ENCODE measurements around the gene DPYSL4. TPM values are rescaled to one million over a fixed set of nuclear protein-coding genes. Genes with fewer than 3 reads are reported as not detected.

Gene DPYSL4
- total and polyA plus RNA-seq, 12 donors = 0.42 to 7.6 (median 3.2) TPM

DNA sequence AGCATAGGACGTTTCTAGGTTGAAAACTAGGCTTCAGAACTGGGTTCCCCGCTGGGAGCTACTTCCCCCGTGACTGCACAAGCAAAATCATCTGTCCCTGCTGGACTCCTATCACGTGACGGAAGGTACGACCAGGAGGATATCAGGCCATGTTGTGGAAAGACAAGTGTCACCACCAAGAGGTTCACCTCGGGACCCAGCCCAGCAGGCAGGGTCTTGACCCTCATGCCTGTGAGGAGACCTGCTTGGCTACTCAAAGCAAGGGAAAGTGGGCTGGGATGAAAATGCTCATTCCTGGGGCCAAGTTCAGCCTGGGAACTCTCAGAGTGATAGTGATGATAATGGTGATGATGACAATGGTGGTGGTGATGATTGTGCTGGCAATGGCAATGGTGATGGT, 32.3 kb upstream of the DPYSL4 start:
- no peaks in the 10 kb centered on the region for H3K27me3 ChIP-seq
- WGBS, 4 donors = 78 to 90% (median 82%) methylated on average over 5 to 7 of the region's 7 CpGs
- no peaks in the 10 kb centered on the region for H3K9me3 ChIP-seq (replicated peaks in 1 of 3)
- no peaks in the 10 kb centered on the region for H3K36me3 ChIP-seq (replicated peaks in 1 of 2)
- no peak overlapping the region for H3K27ac ChIP-seq
- intact Hi-C loops (cut with DNase I) = no loop called here
- DNase-seq = no peak
- TF ChIP-seq, protein P1, sequence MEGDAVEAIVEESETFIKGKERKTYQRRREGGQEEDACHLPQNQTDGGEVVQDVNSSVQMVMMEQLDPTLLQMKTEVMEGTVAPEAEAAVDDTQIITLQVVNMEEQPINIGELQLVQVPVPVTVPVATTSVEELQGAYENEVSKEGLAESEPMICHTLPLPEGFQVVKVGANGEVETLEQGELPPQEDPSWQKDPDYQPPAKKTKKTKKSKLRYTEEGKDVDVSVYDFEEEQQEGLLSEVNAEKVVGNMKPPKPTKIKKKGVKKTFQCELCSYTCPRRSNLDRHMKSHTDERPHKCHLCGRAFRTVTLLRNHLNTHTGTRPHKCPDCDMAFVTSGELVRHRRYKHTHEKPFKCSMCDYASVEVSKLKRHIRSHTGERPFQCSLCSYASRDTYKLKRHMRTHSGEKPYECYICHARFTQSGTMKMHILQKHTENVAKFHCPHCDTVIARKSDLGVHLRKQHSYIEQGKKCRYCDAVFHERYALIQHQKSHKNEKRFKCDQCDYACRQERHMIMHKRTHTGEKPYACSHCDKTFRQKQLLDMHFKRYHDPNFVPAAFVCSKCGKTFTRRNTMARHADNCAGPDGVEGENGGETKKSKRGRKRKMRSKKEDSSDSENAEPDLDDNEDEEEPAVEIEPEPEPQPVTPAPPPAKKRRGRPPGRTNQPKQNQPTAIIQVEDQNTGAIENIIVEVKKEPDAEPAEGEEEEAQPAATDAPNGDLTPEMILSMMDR (IDR thresholded peaks at IDR 0.05) = no peak
- no peak for TF ChIP-seq POLR2A (IDR thresholded peaks at IDR 0.05)
- no peak overlapping the region for H3K4me3 ChIP-seq
- H3K4me1 ChIP-seq (replicated peaks in 1 of 2) = no peaks in the 10 kb centered on the region

DNA sequence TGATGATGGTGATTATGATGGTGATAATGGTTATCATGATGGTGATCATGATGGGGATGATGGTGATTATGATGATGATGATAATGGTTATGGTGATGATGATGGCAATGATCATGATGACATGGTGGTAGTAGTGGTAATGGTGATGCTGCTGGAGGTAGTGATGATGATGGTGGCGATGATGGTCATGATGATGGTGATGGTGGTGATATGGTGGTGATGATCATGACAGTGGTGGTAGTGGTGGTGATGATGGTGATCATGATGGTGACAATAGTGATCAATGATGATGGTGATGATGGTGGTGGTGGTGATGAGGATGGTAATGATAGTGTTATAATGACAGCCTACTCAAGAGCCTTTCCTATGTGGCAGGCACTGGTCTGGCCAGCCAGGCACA, 31.8 kb upstream of the DPYSL4 start:
- intact Hi-C loops (cut with DNase I) = no loop called here
- Histone ChIP-seq H3K36me3 (replicated peaks in 1 of 2) (no peaks in the 10 kb centered on the region), H3K4me3 (no peak overlapping the region), H3K4me1 (replicated peaks in 1 of 2) (no peaks in the 10 kb centered on the region), H3K27ac (no peak overlapping the region), H3K9me3 (replicated peaks in 1 of 3) (no peaks in the 10 kb centered on the region), H3K27me3 (no peaks in the 10 kb centered on the region)
- DNase-seq = no peak
- 92 to 100% (median 98%) methylated on average over 1 of the region's 1 CpG for WGBS, 4 donors
- no peak for TF ChIP-seq POLR2A (IDR thresholded peaks at IDR 0.05)
- TF ChIP-seq, protein P1 (IDR thresholded peaks at IDR 0.05) = no peak

DNA sequence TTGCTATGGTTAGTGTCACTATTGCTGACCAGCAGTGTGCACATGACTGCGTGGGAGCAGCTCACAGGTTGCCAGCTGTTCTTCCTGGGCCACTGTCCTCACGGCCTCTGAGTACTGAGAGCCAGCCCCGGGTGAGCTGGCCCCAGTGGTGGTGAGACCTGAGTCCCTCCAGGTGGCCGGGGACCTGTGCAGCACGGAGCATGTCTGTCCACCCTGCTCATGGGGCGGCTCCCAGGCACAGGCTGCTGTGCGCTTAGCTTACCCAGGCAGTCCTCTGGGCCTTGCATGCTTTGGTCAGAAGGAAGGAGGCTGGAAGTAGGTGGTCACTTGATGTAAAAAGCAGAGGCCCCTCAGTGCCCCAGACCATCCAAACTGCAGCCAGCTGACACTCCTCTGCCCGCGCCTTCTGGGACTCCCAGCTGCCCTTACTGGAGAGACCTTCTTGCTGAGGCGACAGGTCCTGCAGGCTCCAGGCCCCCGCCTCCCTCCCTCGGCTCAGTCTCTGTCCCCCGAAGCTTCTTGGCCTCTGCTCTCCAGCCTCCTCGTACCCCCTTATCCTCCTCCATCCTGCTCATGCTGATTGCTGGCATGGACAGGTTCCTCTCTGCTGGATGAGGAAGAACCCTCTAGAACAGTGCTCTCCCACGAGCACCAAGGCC, 30.9 kb upstream of the DPYSL4 start:
- no peaks in the 10 kb centered on the region for H3K4me1 ChIP-seq (replicated peaks in 1 of 2)
- H3K27ac ChIP-seq = no peak overlapping the region
- H3K27me3 ChIP-seq = no peaks in the 10 kb centered on the region
- DNase-seq = no peak
- H3K36me3 ChIP-seq (replicated peaks in 1 of 2) = no peaks in the 10 kb centered on the region
- H3K9me3 ChIP-seq (replicated peaks in 1 of 3) = no peaks in the 10 kb centered on the region
- WGBS, 4 donors = 82 to 97% (median 88%) methylated on average over 8 to 15 of the region's 15 CpGs
- no peak overlapping the region for H3K4me3 ChIP-seq
- TF ChIP-seq, protein P1 (IDR thresholded peaks at IDR 0.05) = no peak
- no peak for TF ChIP-seq POLR2A (IDR thresholded peaks at IDR 0.05)
- intact Hi-C loops (cut with DNase I) = no loop called here

DNA sequence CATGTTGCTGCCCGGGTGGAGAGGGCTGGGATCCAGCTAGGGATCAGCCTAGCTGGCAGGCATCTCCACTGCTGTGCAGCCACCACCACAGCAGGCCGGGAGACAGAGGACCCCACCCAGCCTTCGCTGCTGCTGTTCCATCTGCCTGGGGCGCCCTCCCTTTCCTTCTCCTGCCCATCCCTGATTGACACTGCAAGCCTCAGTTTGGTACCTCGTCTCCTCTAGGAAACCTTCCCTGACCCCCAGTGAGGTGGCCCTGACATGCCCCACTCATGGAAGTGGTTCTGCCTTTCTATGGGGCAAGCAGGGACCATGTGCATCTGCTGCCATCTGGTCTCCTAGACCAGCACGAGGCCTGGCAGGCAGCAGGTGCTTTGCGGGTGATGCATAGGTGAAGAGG, 30.4 kb upstream of the DPYSL4 start:
- DNase-seq = no peak
- Histone ChIP-seq H3K36me3 (replicated peaks in 1 of 2) (no peaks in the 10 kb centered on the region), H3K27me3 (no peaks in the 10 kb centered on the region), H3K9me3 (replicated peaks in 1 of 3) (no peaks in the 10 kb centered on the region), H3K27ac (no peak overlapping the region), H3K4me3 (no peak overlapping the region), H3K4me1 (replicated peaks in 1 of 2) (no peaks in the 10 kb centered on the region)
- TF ChIP-seq, protein P1 (IDR thresholded peaks at IDR 0.05) = no peak
- TF ChIP-seq POLR2A (IDR thresholded peaks at IDR 0.05) = no peak
- intact Hi-C loops (cut with DNase I) = no loop called here
- WGBS, 4 donors = 85 to 90% (median 88%) methylated on average over 6 to 7 of the region's 7 CpGs

All from adrenal gland (tissue), 12 donors.